GM12873 (cell line): ENCODE data around the gene LCP1.

ENCODE experiments used
- TF ChIP-seq, protein P1 (sequence below): IDR thresholded peaks from 2 replicates; pipeline ENCODE4 v1.5.1; 2012; ENCODE audit warnings: low read depth, mild to moderate bottlenecking, moderate library complexity, low read length, control low read depth; ENCODE audit not compliant: insufficient read depth; ENCODE audit errors: missing control alignments

Gene LCP1, protein sequence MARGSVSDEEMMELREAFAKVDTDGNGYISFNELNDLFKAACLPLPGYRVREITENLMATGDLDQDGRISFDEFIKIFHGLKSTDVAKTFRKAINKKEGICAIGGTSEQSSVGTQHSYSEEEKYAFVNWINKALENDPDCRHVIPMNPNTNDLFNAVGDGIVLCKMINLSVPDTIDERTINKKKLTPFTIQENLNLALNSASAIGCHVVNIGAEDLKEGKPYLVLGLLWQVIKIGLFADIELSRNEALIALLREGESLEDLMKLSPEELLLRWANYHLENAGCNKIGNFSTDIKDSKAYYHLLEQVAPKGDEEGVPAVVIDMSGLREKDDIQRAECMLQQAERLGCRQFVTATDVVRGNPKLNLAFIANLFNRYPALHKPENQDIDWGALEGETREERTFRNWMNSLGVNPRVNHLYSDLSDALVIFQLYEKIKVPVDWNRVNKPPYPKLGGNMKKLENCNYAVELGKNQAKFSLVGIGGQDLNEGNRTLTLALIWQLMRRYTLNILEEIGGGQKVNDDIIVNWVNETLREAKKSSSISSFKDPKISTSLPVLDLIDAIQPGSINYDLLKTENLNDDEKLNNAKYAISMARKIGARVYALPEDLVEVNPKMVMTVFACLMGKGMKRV

DNA sequence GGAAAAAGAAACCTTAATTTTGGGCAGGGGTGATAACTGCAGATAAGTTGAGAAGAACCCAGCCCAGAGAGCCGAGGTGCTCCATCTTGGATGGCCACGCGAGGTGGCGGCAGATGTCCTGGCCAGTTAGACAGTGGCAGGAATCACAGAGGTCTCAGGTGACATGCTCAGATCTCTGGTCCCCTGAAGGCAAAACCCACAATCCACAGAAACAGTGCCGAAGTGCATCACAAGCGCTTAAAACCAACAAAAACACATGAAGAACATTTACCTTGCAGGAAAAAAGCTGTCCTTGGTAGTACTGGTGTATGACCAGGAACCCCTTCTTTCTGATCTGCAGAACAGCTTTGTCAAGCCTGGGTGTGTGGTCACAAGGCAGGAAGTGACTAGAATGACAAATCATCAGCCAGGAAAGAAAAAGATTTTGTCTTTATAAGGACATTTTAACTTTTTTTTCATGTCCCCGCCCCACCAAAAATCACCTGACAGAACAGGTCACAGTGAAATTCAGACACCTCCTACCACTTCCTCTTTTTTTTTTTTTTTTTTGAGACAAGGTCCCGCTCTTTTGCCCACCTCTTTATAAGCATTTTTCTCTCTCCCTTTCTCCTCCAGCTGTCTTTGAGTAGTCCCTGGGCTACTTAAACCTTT lies at the start of gene LCP1:
TSS of gene LCP1 (minus strand) at position 338 of the 651 bp plus-strand sequence. CDS start 22,515 bp downstream, outside the sequence.
- TF ChIP-seq, protein P1, sequence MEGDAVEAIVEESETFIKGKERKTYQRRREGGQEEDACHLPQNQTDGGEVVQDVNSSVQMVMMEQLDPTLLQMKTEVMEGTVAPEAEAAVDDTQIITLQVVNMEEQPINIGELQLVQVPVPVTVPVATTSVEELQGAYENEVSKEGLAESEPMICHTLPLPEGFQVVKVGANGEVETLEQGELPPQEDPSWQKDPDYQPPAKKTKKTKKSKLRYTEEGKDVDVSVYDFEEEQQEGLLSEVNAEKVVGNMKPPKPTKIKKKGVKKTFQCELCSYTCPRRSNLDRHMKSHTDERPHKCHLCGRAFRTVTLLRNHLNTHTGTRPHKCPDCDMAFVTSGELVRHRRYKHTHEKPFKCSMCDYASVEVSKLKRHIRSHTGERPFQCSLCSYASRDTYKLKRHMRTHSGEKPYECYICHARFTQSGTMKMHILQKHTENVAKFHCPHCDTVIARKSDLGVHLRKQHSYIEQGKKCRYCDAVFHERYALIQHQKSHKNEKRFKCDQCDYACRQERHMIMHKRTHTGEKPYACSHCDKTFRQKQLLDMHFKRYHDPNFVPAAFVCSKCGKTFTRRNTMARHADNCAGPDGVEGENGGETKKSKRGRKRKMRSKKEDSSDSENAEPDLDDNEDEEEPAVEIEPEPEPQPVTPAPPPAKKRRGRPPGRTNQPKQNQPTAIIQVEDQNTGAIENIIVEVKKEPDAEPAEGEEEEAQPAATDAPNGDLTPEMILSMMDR = no peak

DNA sequence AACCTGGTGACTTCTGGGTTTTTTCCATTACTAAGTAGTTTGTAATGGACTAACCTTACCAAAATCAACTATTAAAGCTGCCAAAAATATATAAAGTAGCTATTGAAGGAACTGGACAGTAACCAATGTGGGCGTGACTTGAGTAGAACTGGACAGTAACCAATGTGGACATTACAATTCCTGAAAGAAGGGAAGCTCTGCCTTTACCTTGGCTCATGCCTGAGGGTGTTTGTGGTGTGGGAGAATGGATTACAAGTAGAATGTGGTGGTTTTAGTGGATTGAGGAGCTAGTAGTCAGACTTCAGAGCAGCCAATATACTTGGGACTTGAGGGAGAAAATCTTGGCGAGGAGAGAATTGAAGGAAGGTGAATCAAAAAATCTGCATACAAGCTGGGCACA lies 47.3 kb upstream of the LCP1 start:
- TF ChIP-seq, protein P1 = no peak

DNA sequence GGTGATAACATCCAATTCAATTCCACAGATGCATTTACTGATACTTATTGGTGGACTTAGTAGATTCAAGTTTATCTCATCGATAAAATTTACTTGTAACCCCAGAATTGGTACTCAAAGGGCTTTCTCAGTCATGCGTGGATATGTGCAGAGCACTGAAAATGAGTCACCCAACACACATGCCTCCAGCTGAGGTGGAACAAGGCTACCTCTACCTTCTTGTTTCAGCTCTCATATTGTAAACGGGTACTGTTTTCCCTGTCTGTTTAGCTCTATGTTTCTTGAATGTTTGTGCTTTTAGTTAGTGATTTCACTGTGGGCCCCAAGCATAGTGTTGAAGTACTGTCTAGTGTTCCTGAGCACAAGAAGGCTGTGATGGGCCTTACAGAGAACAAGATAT lies 31.3 kb upstream of the LCP1 start:
- TF ChIP-seq, protein P1 = no peak

DNA sequence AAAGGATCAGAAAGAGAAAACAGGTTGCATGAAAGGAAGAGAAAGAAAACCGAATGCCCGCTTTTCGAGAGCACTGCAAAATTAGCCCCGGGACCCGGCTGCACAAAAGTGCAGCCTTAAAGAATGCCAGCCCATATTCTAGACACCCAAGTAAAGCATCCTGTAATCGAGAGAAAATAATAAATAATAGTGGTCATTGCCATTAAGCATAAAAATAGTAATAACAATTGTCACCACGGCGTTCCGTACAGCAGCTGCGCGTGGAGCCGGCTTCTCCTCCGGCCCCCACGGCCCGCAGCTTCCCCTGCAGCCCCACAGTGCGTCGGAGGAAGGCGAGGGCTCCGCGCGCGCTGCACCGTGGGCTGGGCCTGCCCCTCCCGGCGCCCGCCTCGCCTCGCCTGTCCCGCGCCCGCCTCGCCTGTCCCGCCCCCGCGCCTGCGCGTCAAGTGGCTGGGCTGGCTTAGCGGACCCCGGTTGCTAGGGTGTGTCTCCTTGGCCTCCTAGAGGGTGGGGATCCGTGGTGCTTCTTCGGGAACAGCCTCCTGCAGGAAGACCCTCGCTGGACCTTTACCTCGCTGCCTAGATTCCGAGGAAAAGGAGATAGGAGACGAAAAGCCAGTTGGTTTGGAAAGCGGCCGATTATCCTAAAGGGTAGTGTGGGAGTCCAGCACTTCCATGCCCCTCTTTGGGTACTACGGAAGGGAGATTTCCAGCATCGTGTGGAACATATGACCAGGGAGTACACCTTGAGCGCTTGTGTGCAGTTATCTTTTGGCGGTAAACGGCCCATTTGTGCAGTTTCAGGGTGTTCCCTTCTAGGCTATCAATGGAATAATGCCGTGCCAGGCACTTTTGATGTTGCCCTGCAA lies 29.7 kb upstream of the LCP1 start, which contains the start of gene LRRC63:
TSS of gene LRRC63 (plus strand) at position 446 of the 869 bp plus-strand sequence. CDS start 1,107 bp downstream, outside the sequence.
- TF ChIP-seq, protein P1 = no peak

DNA sequence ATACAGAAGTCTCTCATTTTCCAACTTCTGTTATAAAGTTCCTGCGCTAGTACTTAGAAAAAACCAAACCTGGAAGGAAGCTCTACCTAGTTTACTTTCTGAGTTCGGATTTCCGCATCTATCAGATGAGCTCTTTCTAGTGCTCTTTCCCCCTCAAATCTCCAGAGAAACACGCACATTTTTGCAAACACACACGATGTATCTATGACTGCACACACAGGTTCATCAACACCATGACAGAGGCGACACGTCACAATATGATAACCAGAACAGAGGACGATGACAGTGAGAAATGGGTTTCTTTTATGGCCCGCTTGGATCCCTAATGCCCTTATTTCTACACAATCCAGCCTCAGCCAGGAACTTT lies 29.1 kb upstream of the LCP1 start:
- TF ChIP-seq, protein P1 = no peak

DNA sequence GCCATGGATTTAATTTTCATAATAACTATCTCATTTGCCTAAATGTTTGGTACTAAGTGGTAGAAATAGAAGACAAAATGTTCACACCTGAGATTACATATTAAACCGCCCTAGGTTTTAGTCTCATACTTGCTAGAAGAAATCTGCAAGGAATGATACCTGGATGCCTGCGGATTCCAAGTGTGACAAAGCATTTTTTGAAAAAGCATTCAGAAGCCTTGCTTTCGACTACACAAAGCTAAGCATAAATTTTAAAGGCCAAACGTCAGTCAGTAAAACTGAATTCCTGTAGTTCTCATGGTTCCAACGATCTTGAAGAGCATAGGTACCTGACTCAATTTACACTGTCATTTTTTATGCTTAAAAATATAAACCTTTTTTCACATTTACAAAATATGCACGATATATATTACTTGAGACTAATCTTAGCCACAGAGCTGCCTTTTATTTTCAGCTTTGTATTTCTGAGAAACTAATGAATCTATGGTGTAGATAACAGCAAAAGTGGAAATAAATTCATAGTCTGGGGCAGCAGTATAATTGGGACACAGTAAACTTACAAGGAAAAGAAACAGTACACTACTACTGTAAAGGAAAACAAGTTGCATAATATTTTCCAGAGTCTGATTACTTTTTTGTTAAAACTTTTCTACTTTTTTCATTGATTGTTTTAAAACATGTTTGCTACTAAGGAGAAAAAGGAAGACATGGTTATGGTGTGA lies 28.5 kb upstream of the LCP1 start:
- TF ChIP-seq, protein P1 = no peak
